ENCODE data around the gene CATSPERD. TPM values are rescaled to one million over a fixed set of nuclear protein-coding genes. Genes with fewer than 3 reads are reported as not detected.

Gene CATSPERD
- polyA plus RNA-seq, 2 of the 4 experiments (the other 2 are of a cell fraction), result 0.03 TPM; not detected in 1

- peaks cover 9% of the 10 kb centered on the region; the same call in 1 of the 3 replicates for H3K4me1 ChIP-seq
- FAIRE-seq (no peak), ATAC-seq (no peak), DNase-seq (ENCODE audit: low read depth in 1 of 2, low spot score in 1 of 2) (no peak)
- ChIA-PET POLR2A (no interaction called here), CTCF (interaction anchor here (0.7 to 2.7 kb wide), 4 partner anchors 10 to 12 kb away, joined by 3 to 6 read pairs (median 4); partner anchors contain the start of gene RPL36)
- WGBS (ENCODE audit: missing lambda C conversion rate), result 94% methylated on average over 2 of the region's 9 CpGs
- H3K9me3 ChIP-seq, result no peaks in the 10 kb centered on the region
- no peak for TF ChIP-seq RAD21 (conservative IDR thresholded peaks at IDR 0.05 in 1 of 2, IDR thresholded peaks at IDR 0.05 in 1 of 2)
- H3K4me2 ChIP-seq, result no peak overlapping the region
- H3K4me3 ChIP-seq, result no peak overlapping the region
- H3K27ac ChIP-seq, result no peak overlapping the region
Observed at GRCh38 chr19:5677580-5677979, 42.9 kb upstream of the CATSPERD start.

GRCh38 chr19:5678071-5678718, 42.2 kb upstream of the CATSPERD start:
- ChIA-PET CTCF (interaction anchor here (1.2 kb wide), 1 partner anchor 12 kb away, joined by 4 read pairs; the partner anchor contains the start of gene RPL36), POLR2A (no interaction called here)
- peaks cover 9% of the 10 kb centered on the region; the same call in 1 of the 3 replicates for H3K4me1 ChIP-seq
- FAIRE-seq, result no peak
- H3K9me3 ChIP-seq, result no peaks in the 10 kb centered on the region
- DNase-seq (ENCODE audit: low read depth in 1 of 2, low spot score in 1 of 2), result no peak
- H3K4me2 ChIP-seq, result no peak overlapping the region
- WGBS (ENCODE audit: missing lambda C conversion rate), result 97% methylated on average over 11 of the region's 22 CpGs
- no peak for ATAC-seq
- no peak overlapping the region for H3K4me3 ChIP-seq
- TF ChIP-seq REST (IDR thresholded peaks at IDR 0.05), result no peak
- TF ChIP-seq ZFP36 (IDR thresholded peaks at IDR 0.05; ENCODE audit: borderline replicate concordance, partially characterized antibody), result no peak
- no peak overlapping the region for H3K27ac ChIP-seq

DNA sequence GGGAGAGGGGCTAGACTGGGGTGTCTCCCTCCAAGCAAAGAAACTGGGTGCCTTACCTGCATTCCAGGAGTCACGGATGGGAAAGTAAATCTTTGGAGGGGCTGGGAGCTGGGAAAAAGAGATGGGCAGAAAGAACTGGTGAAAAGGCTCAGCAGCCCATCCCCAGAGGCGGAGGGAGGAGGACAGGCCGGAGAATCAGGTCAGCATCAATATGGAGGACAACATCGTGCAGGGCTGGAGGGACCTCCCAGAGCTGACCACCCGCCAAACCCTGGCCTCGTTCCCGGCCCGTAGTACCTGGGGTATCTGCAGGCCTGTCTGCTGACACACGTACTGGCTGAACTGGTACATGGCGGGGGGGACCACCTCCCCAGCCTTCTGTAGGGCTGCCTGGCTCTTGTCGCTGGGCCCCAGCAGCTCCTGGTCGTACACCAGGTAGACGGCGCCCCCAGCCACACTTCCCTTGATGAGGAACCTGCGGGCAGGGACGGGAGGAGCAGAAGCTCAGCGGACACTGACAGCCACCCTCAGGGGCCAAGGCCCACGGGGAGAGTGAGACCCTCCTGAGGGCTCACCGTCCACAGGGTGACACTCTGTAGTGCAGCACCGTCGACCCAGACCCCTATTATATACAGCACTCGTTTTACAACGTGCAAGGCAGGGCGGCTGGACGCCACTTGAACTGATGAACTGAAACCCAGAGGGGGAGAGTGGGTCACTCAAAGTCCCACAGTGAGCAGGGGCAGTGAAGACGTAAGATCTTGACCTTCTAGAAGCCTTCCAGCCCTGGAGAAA, 41.0 kb upstream of the CATSPERD start:
- Histone ChIP-seq H3K4me3 (peak overlapping the region; percentile 76), H3K4me1 (peaks cover 9% of the 10 kb centered on the region; the same call in 1 of the 3 replicates), H3K4me2 (peak overlapping the region; percentile 87), H3K27ac (peak overlapping the region; percentile 88 to 95), H3K9me3 (no peaks in the 10 kb centered on the region)
- 36% methylated on average over 16 of the region's 26 CpGs for WGBS (ENCODE audit: missing lambda C conversion rate)
- CTCF ChIA-PET, result interaction anchor here (1.1 kb wide), 1 partner anchor 10 kb away, joined by 4 read pairs; the partner anchor contains the start of gene RPL36
- DNase-seq (ENCODE audit: low read depth in 1 of 2, low spot score in 1 of 2) (no peak), ATAC-seq (peak; percentile 1 to 16; a peak in 3 of 6 replicates), FAIRE-seq (no peak)
- no peak for TF ChIP-seq POLR2AphosphoS2 (conservative IDR thresholded peaks at IDR 0.05; ENCODE audit: low read length)
- no peak for TF ChIP-seq BHLHE40 (IDR thresholded peaks at IDR 0.05; ENCODE audit: low read depth, low read length)
- POLR2A ChIA-PET, result no interaction called here

GRCh38 chr19:5680084-5680436, 40.4 kb upstream of the CATSPERD start:
- WGBS (ENCODE audit: missing lambda C conversion rate), result under 1% methylated on average over 19 of the region's 23 CpGs
- CTCF ChIA-PET, result interaction anchor here (1.1 kb wide), 1 partner anchor 10 kb away, joined by 4 read pairs; the partner anchor contains the start of gene RPL36
- TF ChIP-seq KDM5A (IDR thresholded peaks at IDR 0.05), result no peak
- TF ChIP-seq, protein P1, sequence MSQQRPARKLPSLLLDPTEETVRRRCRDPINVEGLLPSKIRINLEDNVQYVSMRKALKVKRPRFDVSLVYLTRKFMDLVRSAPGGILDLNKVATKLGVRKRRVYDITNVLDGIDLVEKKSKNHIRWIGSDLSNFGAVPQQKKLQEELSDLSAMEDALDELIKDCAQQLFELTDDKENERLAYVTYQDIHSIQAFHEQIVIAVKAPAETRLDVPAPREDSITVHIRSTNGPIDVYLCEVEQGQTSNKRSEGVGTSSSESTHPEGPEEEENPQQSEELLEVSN (IDR thresholded peaks at IDR 0.05; ENCODE audit: borderline replicate concordance, low read depth), result 0 out of 2 replicates have a peak, but pooled peaks have one; percentile 27
- peak; percentile 67 for TF ChIP-seq PHF8 (IDR thresholded peaks at IDR 0.05; ENCODE audit: borderline replicate concordance, low read depth)

More at GRCh38 chr19:5680084-5680436, 40.4 kb upstream of the CATSPERD start:
- POLR2A ChIA-PET, result no interaction called here
- DNase-seq (ENCODE audit: low read depth in 1 of 2, low spot score in 1 of 2) (no peak), ATAC-seq (peak; percentile 9 to 16; a peak in 3 of 6 replicates), FAIRE-seq (no peak)
- Histone ChIP-seq H3K27ac (peak overlapping the region; percentile 88 to 95), H3K9me3 (no peaks in the 10 kb centered on the region), H3K4me1 (peaks cover 9% of the 10 kb centered on the region; the same call in 1 of the 3 replicates), H3K4me2 (peak overlapping the region; percentile 87), H3K4me3 (peak overlapping the region; percentile 76)

Data from A549 (cell line).